ENCODE measurements around the gene HOXC11. TPM values are rescaled to one million over a fixed set of nuclear protein-coding genes. Genes with fewer than 3 reads are reported as not detected.
A peak's percentile ranks its signal among the peaks of the same experiment; 100 is the strongest.

Gene HOXC11
- total and polyA plus RNA-seq, 2 of the 4 experiments (the other 2 are of a cell fraction): not detected

DNA sequence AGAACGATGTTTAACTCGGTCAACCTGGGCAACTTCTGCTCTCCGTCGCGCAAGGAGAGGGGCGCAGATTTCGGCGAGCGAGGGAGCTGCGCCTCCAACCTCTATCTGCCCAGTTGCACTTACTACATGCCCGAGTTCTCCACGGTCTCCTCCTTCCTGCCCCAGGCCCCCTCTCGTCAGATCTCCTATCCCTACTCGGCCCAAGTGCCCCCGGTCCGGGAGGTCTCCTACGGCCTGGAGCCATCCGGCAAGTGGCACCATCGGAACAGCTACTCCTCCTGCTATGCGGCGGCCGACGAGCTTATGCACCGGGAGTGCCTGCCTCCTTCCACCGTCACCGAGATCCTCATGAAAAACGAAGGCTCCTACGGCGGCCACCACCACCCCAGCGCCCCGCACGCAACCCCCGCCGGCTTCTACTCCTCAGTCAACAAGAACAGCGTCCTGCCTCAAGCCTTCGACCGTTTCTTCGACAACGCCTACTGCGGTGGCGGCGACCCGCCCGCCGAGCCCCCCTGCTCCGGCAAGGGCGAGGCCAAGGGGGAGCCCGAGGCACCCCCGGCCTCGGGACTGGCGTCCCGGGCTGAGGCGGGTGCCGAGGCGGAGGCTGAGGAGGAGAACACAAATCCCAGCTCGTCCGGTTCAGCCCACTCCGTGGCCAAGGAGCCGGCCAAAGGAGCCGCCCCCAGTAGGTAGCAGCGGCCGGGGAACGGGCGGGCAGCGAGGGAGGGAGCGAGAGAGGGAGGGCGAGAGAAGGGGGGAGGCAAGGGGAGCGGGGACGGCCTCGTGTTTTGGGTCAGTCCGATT, 513 bp downstream of the HOXC11 start:
- no peak for TF ChIP-seq POLR2A (IDR thresholded peaks at IDR 0.05; ENCODE audit: low read depth, low read length)
- TF ChIP-seq, protein P1, sequence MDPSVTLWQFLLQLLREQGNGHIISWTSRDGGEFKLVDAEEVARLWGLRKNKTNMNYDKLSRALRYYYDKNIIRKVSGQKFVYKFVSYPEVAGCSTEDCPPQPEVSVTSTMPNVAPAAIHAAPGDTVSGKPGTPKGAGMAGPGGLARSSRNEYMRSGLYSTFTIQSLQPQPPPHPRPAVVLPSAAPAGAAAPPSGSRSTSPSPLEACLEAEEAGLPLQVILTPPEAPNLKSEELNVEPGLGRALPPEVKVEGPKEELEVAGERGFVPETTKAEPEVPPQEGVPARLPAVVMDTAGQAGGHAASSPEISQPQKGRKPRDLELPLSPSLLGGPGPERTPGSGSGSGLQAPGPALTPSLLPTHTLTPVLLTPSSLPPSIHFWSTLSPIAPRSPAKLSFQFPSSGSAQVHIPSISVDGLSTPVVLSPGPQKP (IDR thresholded peaks at IDR 0.05; ENCODE audit: borderline replicate concordance, low read depth, low read length): no peak
- no peak for TF ChIP-seq FOS (IDR thresholded peaks at IDR 0.05; ENCODE audit: low read depth, low read length)
- TF ChIP-seq RFX5 (IDR thresholded peaks at IDR 0.05; ENCODE audit: low read depth, low read length): no peak
- TF ChIP-seq BHLHE40 (IDR thresholded peaks at IDR 0.05; ENCODE audit: low read depth, low read length): no peak
- no peak for TF ChIP-seq RAD21 (IDR thresholded peaks at IDR 0.05; ENCODE audit: low read length)
- TF ChIP-seq MAZ (IDR thresholded peaks at IDR 0.05; ENCODE audit: borderline replicate concordance, low read depth, low read length): no peak
- TF ChIP-seq CHD1 (IDR thresholded peaks at IDR 0.05; ENCODE audit: low read depth, low read length): no peak
- dilution Hi-C loops (cut with HindIII; ENCODE audit: low sequenced_read_pairs, unreplicated experiment): no loop called here
- Histone ChIP-seq H3K14ac (replicated peaks; ENCODE audit: low read depth, low read length) (no peak overlapping the region), H3K9me3 (ENCODE audit: control insufficient read depth, insufficient read depth, low read length) (peaks cover 15% of the 10 kb centered on the region), H2BK5ac (ENCODE audit: low read depth, low read length, poor library complexity, severe bottlenecking) (no peak overlapping the region), H2AK5ac (ENCODE audit: low read depth, low read length) (no peak overlapping the region), H3K4me2 (ENCODE audit: low read depth, low read length) (no peak overlapping the region), H3K18ac (ENCODE audit: low read depth, low read length) (no peak overlapping the region), H3K56ac (ENCODE audit: extremely low read depth, insufficient read depth, low read length) (no peak overlapping the region), H4K20me1 (ENCODE audit: insufficient read depth, low read length) (peaks cover 2% of the 10 kb centered on the region; the same call in 1 of the 2 replicates), H2AK9ac (replicated peaks; ENCODE audit: low read depth, low read length, poor library complexity) (no peak overlapping the region), H2AFZ (replicated peaks; ENCODE audit: low read length, poor library complexity) (peak overlapping the region; percentile 32), H3K4me3 (ENCODE audit: insufficient read depth, low read depth, low read length) (no peak overlapping the region), H2BK120ac (ENCODE audit: low read depth, low read length) (no peak overlapping the region), H3K4ac (ENCODE audit: low read depth, low read length) (no peak overlapping the region), H4K5ac (ENCODE audit: low read depth, low read length) (no peak overlapping the region), H4K91ac (ENCODE audit: insufficient read depth, low read depth, low read length) (no peak overlapping the region), H3K36me3 (ENCODE audit: control insufficient read depth, insufficient read depth, low read length) (no peaks in the 10 kb centered on the region), H3K27me3 (ENCODE audit: control insufficient read depth, insufficient read depth, low read length) (peaks cover 97% of the 10 kb centered on the region), H3K4me1 (ENCODE audit: control insufficient read depth, insufficient read depth, low read length) (peaks cover 2% of the 10 kb centered on the region; the same call in 1 of the 2 replicates), H3K9ac (ENCODE audit: low read depth, low read length) (no peak overlapping the region), H4K8ac (ENCODE audit: low read depth in 2 of 2, low read length in 2 of 2) (no peak overlapping the region), H2BK20ac (ENCODE audit: low read depth, low read length) (no peak overlapping the region), H3K23ac (ENCODE audit: low read depth, low read length) (no peak overlapping the region), H3K27ac (ENCODE audit: insufficient read depth, low read length) (no peak overlapping the region), H3K9me1 (ENCODE audit: insufficient read depth, low read length) (no peaks in the 10 kb centered on the region), H2BK15ac (ENCODE audit: low read depth, low read length) (no peak overlapping the region), H3K79me1 (ENCODE audit: low read depth in 1 of 2, low read length in 2 of 2) (no peaks in the 10 kb centered on the region)
- ChIA-PET POLR2A (ENCODE audit: unreplicated experiment) (no interaction called here), CTCF (no interaction called here)
- BruUV-seq (replicated peaks): no TSS peak
- intact Hi-C loops (cut with micrococcal nuclease): no loop called here
- no peak for DNase-seq
- no peak for ATAC-seq (ENCODE audit: low read depth)
- in situ Hi-C loops (cut with MboI; ENCODE audit: low sequenced_read_pairs): no loop called here
- WGBS, 2 experiments (ENCODE audit: extremely low coverage in 2 of 2, insufficient read length in 1 of 2): 2% methylated on average over 22 of the region's 71 CpGs; no CpG with 5 or more reads in 1 of the 2 experiments
